ENCODE measurements around the gene ABCB8. TPM values are rescaled to one million over a fixed set of nuclear protein-coding genes. Genes with fewer than 3 reads are reported as not detected.

Gene ABCB8
- total RNA-seq, 1 donor from 2014 or later: 7.9 TPM

DNA sequence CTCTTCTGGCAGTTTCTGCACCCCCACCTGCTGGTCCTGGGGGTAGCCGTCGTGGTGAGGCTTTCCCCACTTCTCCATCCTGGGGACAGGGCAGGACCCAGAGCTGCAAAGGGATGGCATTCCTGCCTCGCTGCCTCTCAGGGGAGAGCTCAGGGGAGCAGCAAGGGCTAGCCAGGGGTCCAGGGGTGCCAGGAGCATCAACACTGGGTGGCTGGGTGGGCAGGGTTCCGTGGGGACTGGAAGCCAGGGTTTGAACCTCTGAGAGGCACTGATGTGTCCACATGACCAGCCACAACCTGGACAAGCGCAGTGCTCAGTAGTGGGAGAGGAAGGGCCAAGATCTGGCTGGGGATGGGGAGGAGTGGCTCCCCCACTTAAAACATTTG, 5.6 kb downstream of the ABCB8 start:
- Histone ChIP-seq H3K27ac (no peak overlapping the region), H3K4me2 (no peak overlapping the region), H3K27me3 (no peaks in the 10 kb centered on the region), H2AFZ (replicated peaks) (no peak overlapping the region), H3F3A (ENCODE audit: low read depth) (no peaks in the 10 kb centered on the region), H3K79me2 (ENCODE audit: low read depth) (peaks cover 2% of the 10 kb centered on the region), H3K36me3 (no peaks in the 10 kb centered on the region), H4K20me1 (ENCODE audit: low read depth) (no peaks in the 10 kb centered on the region), H3K9me3 (ENCODE audit: low read depth) (no peaks in the 10 kb centered on the region), H3K9ac (no peak overlapping the region), H3K4me3 (no peak overlapping the region), H3K4me1 (no peaks in the 10 kb centered on the region)
- TF ChIP-seq EZH2 (IDR thresholded peaks at IDR 0.05): no peak
- TF ChIP-seq, protein P1, sequence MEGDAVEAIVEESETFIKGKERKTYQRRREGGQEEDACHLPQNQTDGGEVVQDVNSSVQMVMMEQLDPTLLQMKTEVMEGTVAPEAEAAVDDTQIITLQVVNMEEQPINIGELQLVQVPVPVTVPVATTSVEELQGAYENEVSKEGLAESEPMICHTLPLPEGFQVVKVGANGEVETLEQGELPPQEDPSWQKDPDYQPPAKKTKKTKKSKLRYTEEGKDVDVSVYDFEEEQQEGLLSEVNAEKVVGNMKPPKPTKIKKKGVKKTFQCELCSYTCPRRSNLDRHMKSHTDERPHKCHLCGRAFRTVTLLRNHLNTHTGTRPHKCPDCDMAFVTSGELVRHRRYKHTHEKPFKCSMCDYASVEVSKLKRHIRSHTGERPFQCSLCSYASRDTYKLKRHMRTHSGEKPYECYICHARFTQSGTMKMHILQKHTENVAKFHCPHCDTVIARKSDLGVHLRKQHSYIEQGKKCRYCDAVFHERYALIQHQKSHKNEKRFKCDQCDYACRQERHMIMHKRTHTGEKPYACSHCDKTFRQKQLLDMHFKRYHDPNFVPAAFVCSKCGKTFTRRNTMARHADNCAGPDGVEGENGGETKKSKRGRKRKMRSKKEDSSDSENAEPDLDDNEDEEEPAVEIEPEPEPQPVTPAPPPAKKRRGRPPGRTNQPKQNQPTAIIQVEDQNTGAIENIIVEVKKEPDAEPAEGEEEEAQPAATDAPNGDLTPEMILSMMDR (IDR thresholded peaks at IDR 0.05): no peak
- no peak for TF ChIP-seq EZH2phosphoT487 (IDR thresholded peaks at IDR 0.05)
- H3K27me3 Mint-ChIP-seq (ENCODE audit: insufficient read depth, low read depth): peaks cover 6% of the 10 kb centered on the region
- no peak overlapping the region for H3K4me3 Mint-ChIP-seq
- H3K27ac Mint-ChIP-seq: no peak overlapping the region
- peaks cover 4% of the 10 kb centered on the region for H3K36me3 Mint-ChIP-seq
- H3K9me3 Mint-ChIP-seq: no peaks in the 10 kb centered on the region
- H3K4me1 Mint-ChIP-seq: peaks cover 14% of the 10 kb centered on the region
- no peak for DNase-seq (ENCODE audit: low spot score)

DNA sequence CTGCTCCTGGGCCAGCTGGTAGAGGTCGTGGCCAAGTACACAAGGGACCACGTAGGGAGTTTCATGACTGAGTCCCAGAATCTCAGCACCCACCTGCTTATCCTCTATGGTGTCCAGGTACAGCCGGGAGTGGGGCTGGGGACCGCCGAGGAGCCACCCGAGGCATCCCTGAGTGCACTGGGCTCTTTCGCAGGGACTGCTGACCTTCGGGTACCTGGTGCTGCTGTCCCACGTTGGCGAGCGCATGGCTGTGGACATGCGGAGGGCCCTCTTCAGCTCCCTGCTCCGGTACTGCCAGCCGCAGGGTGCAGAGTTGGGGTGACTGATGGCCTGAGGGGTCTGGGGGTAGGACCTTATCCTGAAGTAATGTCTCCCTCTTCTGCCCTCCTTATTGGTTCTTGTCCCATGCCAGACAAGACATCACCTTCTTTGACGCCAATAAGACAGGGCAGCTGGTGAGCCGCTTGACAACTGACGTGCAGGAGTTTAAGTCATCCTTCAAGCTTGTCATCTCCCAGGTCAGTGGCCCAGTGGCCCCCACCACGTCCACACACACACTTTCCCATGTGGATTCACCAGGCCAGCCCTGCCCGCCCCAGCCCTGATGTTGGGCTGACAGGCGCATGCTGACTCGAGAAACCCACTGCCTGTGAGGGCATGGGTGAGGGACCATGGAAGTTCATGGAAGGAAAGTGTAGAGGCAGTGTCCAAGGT, 6.2 kb downstream of the ABCB8 start:
- H3K27ac Mint-ChIP-seq: no peak overlapping the region
- Histone ChIP-seq H4K20me1 (ENCODE audit: low read depth) (no peaks in the 10 kb centered on the region), H3K27ac (no peak overlapping the region), H3K4me2 (no peak overlapping the region), H3K9ac (no peak overlapping the region), H3K27me3 (no peaks in the 10 kb centered on the region), H3K79me2 (ENCODE audit: low read depth) (no peaks in the 10 kb centered on the region), H3K36me3 (no peaks in the 10 kb centered on the region), H3K4me3 (no peak overlapping the region), H3F3A (ENCODE audit: low read depth) (no peaks in the 10 kb centered on the region), H3K9me3 (ENCODE audit: low read depth) (no peaks in the 10 kb centered on the region), H2AFZ (replicated peaks) (no peak overlapping the region), H3K4me1 (no peaks in the 10 kb centered on the region)
- peaks cover 4% of the 10 kb centered on the region for H3K36me3 Mint-ChIP-seq
- no peaks in the 10 kb centered on the region for H3K9me3 Mint-ChIP-seq
- H3K4me1 Mint-ChIP-seq: peaks cover 12% of the 10 kb centered on the region
- H3K4me3 Mint-ChIP-seq: no peak overlapping the region
- peaks cover 4% of the 10 kb centered on the region for H3K27me3 Mint-ChIP-seq (ENCODE audit: insufficient read depth, low read depth)
- DNase-seq (ENCODE audit: low spot score): no peak
- TF ChIP-seq, protein P1 (IDR thresholded peaks at IDR 0.05): no peak
- no peak for TF ChIP-seq EZH2 (IDR thresholded peaks at IDR 0.05)
- no peak for TF ChIP-seq EZH2phosphoT487 (IDR thresholded peaks at IDR 0.05)

DNA sequence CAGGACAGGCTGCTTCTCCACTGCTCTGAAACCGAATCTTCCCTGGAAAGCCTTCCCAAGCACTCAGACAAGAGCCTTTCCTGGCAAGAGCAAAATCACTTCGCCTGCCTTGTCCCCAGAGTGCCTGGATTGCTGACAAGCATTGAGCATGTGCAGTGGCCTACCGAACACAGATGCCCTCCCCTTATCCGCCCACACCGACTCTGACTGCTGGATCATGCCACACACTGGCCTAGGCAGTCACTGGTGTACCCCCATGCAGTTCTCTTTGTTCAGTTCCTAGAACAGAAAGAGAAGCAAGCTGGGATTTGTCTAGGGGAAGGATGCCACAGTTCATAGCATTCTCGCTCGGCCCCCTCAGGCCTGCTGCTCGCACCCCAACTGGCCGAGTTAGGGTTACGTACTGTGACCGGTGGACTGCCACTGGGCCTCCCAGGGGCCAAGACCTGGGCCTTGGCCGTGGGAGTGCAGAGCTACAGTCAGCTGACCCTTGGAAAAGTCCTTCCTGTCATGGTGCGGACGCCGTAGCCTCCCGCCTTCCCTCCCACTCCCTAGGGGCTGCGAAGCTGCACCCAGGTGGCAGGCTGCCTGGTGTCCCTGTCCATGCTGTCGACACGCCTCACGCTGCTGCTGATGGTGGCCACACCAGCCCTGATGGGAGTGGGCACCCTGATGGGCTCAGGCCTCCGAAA, 6.9 kb downstream of the ABCB8 start:
- no peak overlapping the region for H2AFZ ChIP-seq (replicated peaks)
- no peak overlapping the region for H3K27ac ChIP-seq
- Mint-ChIP-seq H3K4me1 (peaks cover 12% of the 10 kb centered on the region), H3K36me3 (peaks cover 4% of the 10 kb centered on the region), H3K27ac (no peak overlapping the region), H3K9me3 (no peaks in the 10 kb centered on the region), H3K4me3 (no peak overlapping the region), H3K27me3 (ENCODE audit: insufficient read depth, low read depth) (peaks cover 2% of the 10 kb centered on the region)
- DNase-seq (ENCODE audit: low spot score): no peak
- H3K4me1 ChIP-seq: no peaks in the 10 kb centered on the region
- H3K9me3 ChIP-seq (ENCODE audit: low read depth): no peaks in the 10 kb centered on the region
- H3K9ac ChIP-seq: no peak overlapping the region
- no peaks in the 10 kb centered on the region for H3K79me2 ChIP-seq (ENCODE audit: low read depth)
- TF ChIP-seq EZH2 (IDR thresholded peaks at IDR 0.05) (no peak), EZH2phosphoT487 (IDR thresholded peaks at IDR 0.05) (no peak)
- TF ChIP-seq, protein P1 (IDR thresholded peaks at IDR 0.05): no peak
- H3F3A ChIP-seq (ENCODE audit: low read depth): no peaks in the 10 kb centered on the region
- H3K4me2 ChIP-seq: no peak overlapping the region
- no peak overlapping the region for H3K4me3 ChIP-seq
- H3K36me3 ChIP-seq: no peaks in the 10 kb centered on the region
- no peaks in the 10 kb centered on the region for H4K20me1 ChIP-seq (ENCODE audit: low read depth)
- H3K27me3 ChIP-seq: no peaks in the 10 kb centered on the region

All from neural progenitor cell (in vitro differentiated cells).